Measurements from ENCODE around the gene GNPTG.
"Not testable (repeated sequence)": the region's sequence is repeated elsewhere in the genome, so short reads cannot be mapped to it uniquely, and the experiment has no call there.

GNPTG gene

GRCh38 chr16:1325261-1325660 lies 26.5 kb upstream of the GNPTG start:
- H3K4me3 ChIP-seq (replicated peaks; ENCODE audit: low read depth, low read length): no peak overlapping the region
- TF ChIP-seq CTCF (IDR thresholded peaks at IDR 0.05; ENCODE audit: low read depth, low read length, missing control alignments): no peak
- no peak for DNase-seq (ENCODE audit: extremely low read depth, low read depth)

- no peak overlapping the region for H3K4me3 ChIP-seq (replicated peaks; ENCODE audit: low read depth, low read length)
- TF ChIP-seq CTCF (IDR thresholded peaks at IDR 0.05; ENCODE audit: low read depth, low read length, missing control alignments): no peak
- no peak for DNase-seq (ENCODE audit: extremely low read depth, low read depth)
Measured at GRCh38 chr16:1325673-1326371, 25.9 kb upstream of the GNPTG start.

- no peak for TF ChIP-seq CTCF (IDR thresholded peaks at IDR 0.05; ENCODE audit: low read depth, low read length, missing control alignments)
- DNase-seq (ENCODE audit: extremely low read depth, low read depth): no peak
- H3K4me3 ChIP-seq (replicated peaks; ENCODE audit: low read depth, low read length): no peak overlapping the region
Measured at GRCh38 chr16:1326391-1326790, 25.3 kb upstream of the GNPTG start.

GRCh38 chr16:1326946-1327618 lies 24.6 kb upstream of the GNPTG start:
- DNase-seq (ENCODE audit: extremely low read depth, low read depth): no peak
- no peak for TF ChIP-seq CTCF (IDR thresholded peaks at IDR 0.05; ENCODE audit: low read depth, low read length, missing control alignments)
- H3K4me3 ChIP-seq (replicated peaks; ENCODE audit: low read depth, low read length): no peak overlapping the region

- H3K4me3 ChIP-seq (replicated peaks; ENCODE audit: low read depth, low read length): no peak overlapping the region
- DNase-seq (ENCODE audit: extremely low read depth, low read depth): no peak
- no peak for TF ChIP-seq CTCF (IDR thresholded peaks at IDR 0.05; ENCODE audit: low read depth, low read length, missing control alignments)
Measured at GRCh38 chr16:1327619-1327947, 24.1 kb upstream of the GNPTG start.

GRCh38 chr16:1328136-1328535 lies 23.6 kb upstream of the GNPTG start:
- not testable (repeated sequence) for DNase-seq (ENCODE audit: extremely low read depth, low read depth); H3K4me3 ChIP-seq (replicated peaks; ENCODE audit: low read depth, low read length)

GRCh38 chr16:1328961-1329360 lies 22.8 kb upstream of the GNPTG start:
- H3K4me3 ChIP-seq (replicated peaks; ENCODE audit: low read depth, low read length); DNase-seq (ENCODE audit: extremely low read depth, low read depth): not testable (repeated sequence)
